HL-60/S4 (cell line): Measurements from ENCODE around the gene CLK3.
"Not testable (repeated sequence)": the region's sequence is repeated elsewhere in the genome, so short reads cannot be mapped to it uniquely, and the experiment has no call there.

Source experiments
- in situ Hi-C: fragments of 300-500 bp; cut with MboI; formaldehyde crosslinking; loops from 2 replicates; pipeline ENCODE4 v1.14.3; 2022; ENCODE audit warnings: low sequenced_read_pairs

CLK3 gene

DNA sequence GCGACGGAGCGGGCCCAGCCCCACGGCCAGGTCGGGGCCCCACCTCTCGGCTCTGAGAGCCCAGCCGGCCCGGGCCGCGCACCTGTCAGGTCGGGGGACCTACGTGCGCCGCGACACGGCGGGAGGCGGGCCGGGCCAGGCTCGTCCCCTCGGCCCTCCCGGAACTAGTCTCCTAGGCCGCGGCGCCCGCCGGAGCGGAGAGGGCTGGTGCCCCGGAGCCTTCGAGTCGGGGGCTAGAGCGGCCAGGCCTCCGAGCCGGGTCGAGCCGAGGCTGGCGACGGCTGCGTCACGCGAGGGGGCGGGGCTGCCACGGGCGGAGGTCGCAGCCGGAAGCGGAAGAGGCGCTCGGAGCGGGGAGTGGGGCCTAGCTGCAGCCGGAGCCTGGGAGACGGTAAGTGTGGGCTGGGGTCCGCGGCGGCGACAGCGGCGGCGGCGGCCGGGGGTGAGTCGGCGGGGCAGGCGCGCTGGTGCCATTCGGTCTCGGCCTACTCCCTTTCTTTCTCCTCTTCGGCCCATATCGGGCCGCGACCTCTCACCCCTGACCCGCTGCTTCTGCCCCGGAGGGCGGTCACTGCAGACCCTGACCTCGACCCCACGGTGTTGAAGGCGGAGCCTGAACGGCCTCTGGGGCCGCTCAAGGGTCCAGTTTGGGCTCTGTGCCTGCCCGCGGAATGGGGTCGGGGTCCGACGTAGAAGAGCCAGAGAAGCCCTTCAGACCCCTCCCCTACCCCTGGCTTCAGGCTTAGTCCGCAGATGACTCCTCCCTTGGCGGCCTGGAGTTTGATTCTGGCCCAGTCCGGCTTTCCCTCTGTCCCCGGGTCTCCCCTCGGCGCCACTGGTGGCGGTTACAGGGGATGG is at the start of gene CLK3:
CLK3 (plus strand) TSS at position 329 of the 858 bp plus-strand sequence. CDS start 3,361 bp downstream, outside the sequence.
- in situ Hi-C loops = no loop called here

DNA sequence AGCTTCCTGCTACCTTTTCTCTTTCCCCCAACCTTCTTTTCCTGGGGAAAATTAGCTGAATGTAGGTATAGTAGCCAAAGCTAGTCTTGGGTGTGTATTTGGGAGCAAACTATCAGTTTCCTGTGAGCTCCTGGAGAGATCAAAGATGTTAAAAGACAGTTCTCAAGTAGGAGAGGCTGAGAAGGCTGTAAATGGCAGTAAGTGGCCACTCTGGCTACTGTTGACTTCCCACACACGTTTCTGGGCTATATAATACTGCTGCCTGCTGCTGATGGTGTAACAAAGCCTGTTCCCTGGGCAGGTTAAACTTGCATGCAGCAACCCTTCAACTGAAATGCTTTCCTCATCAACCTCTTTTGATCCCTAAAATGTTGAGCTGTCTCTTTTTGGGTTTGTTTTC is 47.0 kb upstream of the CLK3 start:
- in situ Hi-C loops = no loop called here

DNA sequence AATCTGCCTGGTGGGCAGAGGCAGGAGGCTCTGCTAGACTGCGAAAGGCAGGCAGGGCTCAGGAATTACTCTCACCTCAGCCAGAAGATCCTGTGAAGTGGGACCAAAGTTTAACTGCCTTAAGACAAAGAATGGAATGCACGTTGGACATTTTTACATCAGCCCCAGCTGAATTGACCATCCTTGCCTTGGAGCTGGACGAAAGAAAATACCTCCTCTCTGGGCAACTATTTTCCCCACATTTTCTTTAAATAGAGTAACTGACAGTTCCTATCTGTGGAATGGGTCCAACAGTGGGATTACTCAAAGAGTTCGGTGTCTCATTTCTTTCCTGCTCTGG is 45.9 kb upstream of the CLK3 start:
- in situ Hi-C loops = no loop called here

DNA sequence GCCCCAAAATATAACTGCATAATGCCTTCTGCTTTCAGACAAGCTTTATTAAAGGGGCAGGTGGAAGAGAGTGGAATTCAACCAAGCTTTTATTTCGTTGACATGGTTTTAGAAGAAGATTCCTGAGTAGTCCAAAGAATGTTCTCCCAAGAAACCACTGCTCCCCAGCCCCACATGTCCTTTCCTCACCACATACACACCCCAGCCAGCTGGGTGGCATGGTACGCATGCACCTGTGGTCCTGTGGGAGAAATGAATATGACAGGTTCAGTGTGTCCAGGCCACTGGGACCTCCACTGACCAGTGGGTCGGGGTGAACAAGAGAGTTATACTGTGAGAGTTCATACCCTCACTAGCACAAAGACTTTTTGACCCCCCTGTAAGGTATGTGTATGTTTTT is 44.4 kb upstream of the CLK3 start:
- in situ Hi-C loops = no loop called here

DNA sequence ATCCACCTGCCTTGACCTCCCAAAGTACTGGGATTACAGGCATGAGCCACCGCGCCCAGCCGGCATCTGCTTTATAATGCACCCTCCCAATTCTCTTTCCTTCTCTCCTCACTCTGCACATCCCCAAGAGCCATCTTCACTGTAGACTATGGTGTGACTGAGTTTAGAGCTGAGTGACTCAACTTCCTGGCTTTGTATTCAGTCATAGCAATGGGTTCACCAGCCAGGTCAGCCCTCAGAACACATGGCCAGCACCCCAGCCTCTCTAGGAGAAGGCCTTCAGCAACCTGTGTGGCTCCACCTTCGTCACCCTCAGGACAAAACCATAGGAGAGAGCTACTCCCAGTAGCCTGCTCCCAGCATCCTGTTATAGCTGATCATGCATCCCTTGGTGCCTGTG is 41.6 kb upstream of the CLK3 start:
- in situ Hi-C loops = no loop called here

DNA sequence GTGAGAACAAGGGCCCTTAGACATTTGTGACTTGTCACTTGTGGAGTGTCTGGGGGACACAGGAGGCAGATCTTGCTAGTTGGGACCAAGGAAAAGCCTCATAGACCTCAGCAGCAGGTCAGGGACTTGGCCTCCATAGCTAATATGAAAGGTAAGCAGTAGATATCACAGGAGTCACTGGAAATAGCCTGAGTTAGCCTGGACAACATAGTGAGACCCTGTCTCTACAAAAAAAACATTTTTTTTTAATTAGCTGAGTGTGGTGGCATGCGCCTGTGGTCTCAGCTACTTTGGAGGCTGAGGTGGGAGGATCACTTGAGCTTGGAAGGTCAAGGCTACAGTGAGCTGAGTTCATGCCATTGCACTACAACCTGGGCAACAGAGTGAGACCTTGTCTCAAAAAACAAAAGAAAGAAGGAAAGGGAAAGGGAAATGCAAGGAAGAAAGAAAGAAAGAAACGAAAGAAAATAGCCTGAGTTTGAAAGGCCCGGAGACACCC is 37.1 kb upstream of the CLK3 start:
- in situ Hi-C loops = no loop called here

DNA sequence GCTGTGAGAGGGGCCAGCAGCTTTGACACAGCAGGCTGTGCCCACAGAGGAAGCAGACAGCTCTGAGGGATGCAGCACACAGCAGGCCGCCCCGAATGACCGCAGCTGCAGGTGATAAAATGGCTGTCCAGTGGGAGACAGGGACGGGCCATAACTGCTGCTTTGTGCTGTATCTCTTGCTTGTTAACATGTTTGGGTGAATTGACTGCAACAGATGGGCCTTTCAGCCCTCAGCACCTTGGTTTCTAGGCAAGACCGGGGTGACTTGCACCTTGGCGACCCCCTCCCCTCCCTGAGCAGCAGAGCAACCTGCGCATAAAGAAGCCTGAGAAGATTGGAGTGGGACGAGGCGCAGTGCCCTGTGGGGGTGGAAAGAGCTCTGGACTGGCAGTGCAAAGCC is 36.6 kb upstream of the CLK3 start:
- in situ Hi-C loops = no loop called here

DNA sequence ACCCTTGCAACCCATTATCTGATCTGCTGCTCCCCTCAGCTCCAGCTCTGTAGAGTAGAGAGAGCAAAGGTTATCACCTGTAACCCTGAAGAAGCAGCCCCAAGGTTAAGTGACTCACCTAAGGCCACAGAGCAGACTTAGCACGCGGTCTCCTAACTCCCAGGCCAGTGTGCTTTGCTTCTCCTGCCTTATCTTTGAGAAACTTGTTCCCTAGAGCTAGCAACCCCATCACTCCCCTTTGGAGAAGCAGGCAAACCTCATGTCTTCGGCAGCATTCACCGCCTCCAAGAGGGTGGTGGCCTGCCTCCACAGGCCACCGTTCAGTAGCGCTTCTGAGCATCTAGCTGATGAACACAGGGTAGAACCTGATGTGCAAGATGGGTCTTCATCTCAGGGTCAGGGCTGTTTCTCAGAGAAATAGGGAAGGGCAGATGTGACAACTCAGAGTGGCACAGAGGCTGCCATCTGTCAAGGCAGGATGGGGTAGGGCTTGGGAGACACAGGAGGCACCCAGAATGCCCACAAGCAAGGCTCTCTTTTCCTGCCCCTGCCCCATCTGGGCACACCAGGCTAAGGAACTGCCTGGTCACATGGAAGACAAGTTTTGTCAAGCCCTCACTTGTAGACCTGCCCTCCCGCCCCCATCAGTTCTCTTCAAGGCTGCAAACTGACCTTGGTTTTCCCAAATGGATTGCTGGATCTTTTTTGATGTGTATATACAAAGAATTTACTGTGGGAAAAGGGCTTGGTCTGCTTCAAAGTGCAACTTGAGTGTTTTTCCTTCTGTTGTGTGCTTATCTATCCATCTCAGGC is 34.9 kb upstream of the CLK3 start:
- in situ Hi-C loops = no loop called here

DNA sequence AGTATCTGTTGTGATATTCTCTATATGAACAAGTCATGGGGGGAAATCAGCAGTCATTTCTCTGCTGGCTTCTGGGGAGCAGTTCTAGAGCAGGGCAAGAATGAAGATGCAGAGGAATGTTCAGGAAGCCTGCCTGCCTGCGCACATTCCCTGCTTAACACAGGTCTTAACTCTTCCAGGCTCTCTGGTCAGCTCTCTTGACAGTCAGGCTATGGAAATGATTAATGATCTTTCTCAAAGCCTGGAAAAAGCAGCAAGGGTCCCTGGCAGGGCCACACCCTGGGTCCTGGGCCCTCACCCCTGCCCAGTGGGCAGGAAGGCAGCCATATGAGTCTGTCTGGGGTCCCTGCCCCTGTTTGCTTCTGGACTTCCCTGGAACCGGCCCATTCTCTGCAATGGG is 31.4 kb upstream of the CLK3 start:
- in situ Hi-C loops = no loop called here

DNA sequence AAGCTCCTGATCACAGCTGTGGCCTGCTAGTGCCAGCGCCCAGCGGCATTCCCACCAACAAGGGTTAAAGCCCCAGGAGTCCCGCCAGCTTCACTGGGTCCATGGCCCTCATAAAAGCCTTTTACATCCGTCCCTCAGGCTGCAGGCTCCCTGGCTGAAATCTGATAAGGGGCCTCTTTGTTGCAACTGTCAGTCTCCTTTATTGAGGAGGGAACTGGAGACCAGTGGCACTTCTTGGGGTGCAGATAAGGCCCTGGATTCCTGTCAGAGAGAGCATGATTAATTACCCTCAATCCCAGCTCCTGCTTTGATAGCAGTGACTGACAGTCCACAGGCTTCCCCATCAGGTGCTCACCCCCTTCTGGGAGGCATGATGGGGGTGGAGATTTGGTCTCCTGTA is 30.9 kb upstream of the CLK3 start:
- in situ Hi-C loops = no loop called here

DNA sequence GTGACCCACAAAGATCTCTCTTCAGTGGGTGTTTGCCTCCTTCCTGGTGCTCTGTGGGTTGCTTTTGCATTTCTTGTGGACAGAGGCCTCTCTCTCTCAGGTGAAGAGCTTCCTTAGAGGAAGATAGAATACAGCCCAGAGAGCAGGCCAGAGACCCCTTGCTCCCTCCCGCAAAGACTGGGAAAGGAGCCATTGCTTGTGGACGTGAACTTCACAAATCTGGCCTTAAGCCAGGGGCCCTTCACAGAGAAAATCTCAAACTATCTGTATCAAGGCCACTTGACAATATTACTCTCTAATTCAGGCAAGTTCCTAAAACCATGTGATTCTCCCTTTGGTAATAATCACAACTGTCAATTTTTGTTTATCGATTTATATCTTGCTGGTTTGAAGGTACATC is 30.4 kb upstream of the CLK3 start:
- in situ Hi-C loops = no loop called here

DNA sequence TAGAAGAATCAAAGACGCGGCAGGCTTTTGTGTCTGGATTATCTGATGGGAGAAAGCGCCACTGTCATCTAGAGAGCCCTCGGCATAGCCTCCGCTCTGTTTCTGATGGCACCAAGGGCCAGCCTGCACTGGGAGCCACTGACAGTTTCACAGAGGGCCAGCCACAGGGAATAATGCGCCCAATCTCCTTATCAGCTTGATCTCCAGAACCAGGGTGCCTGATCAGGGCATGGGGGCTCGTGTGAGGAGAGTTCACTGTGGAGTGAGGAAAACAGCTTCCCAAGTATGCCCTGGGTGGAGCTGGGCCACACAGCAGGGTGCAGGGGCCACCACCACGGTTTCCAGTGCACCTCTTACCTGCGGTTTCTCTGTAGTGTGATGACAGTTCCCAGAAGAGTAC is 29.8 kb upstream of the CLK3 start:
- in situ Hi-C loops = no loop called here

DNA sequence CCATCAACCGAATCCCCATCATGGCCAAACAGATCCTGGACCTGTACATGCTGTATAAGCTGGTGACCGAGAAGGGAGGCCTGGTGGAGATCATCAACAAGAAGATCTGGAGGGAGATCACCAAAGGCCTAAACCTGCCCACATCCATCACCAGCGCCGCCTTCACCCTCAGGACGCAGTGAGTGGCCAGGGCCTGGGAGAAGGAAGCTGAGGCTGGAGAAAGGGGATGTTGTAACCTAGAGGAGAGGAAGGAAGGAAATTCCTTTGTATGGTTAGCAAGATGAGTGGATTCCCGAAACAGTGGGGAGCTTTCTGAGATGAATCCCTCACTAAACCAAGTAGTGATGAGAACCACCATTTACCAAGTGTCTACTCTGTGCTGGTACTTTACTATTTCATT is 25.8 kb upstream of the CLK3 start:
- in situ Hi-C loops = no loop called here

DNA sequence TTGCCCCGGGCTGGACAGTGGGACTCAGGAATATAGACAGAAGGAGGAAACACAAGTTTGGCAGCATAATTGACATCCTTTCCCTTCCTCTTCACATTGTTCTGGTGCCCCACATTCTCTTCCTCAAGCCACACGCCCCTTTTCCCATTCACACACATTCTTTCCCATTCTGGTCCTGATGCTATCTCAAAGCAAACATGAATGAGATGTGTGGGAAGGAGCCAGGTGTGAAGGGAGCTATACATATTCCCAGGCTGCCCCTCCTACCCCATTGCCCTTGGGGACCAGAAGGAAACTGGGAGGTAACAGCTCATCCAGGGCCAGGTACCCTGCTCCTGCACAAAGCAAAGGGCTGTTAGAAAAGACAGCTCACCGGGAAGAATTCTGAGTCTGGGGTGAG is 23.4 kb upstream of the CLK3 start:
- in situ Hi-C loops = no loop called here

DNA sequence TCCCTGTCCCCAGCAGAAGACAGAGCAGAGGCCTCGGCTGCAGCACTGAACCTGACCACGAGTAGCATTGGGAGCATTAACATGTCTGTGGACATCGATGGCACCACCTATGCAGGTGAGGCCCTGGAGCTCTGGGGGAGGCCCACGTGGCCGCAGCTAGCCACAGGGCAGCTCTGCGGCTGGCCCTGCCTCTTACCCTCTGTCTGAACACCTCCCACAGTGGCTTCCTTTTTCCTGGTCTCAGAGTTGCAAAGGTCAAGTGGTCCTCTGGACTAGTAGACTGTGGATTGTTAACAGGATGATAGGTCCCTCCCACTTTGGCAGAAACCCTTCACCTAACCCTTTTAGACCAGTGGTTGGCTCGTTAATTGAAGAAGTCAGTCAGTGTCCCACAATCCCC is 22.5 kb upstream of the CLK3 start:
- in situ Hi-C loops = no loop called here

DNA sequence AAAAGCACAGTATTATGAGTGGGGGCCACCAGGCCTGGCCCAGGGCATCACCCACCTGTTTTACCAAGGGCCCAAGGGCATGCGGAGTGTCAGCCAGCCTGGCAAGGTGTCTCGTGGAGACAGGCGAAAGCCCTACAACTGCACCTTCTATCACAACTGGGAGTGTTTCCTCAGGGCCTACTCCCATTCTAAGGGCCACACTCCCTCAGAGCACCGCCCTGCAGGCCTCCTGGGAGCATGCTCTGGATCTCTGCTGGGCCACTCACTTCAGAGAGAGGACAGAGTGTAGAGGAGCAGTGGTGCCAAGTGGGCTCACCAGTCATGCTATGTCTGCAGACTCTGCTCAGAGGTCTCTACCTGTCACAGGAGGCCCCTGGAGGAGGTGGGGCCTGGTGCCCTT is 21.2 kb upstream of the CLK3 start:
- in situ Hi-C loops = no loop called here

DNA sequence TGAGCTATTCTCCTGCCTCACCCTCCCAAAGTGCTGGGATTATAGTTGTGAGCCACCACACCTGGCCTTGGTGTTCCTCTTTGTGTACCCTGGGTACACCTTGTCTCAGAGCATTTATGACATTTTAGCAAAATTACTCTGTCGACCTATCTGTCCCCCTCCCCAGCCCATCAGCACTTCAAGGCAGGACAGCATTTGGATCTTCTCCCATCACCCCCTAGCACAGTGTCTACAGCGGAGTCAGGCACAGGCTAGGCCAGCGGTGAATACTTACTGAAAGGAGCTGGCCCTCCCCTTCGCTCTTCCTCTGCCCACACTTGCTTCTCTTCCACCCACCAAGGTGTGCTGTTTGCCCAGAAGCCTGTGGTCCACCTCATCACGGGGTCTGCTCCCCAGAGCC is 20.4 kb upstream of the CLK3 start:
- in situ Hi-C loops = no loop called here

DNA sequence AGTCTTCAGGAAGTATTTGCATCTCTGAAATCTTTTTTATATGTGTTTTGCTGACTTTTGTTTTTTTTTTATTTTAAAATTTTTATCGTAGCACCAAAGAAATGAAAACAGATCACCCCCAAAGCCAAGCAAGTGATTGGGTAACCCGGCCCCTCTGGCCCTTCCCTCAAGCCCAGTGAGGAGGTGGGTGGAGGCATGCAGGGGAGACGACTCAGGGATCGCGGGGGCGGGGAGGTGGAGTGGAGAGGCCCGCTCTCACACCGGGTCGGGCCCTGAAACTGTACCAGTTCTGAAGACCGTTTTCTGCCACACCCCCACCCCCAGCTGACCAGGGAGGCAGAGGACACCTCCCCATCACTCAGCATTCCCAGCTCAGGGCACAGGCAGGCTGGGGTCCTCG is 18.9 kb upstream of the CLK3 start:
- in situ Hi-C loops = not testable (repeated sequence)

DNA sequence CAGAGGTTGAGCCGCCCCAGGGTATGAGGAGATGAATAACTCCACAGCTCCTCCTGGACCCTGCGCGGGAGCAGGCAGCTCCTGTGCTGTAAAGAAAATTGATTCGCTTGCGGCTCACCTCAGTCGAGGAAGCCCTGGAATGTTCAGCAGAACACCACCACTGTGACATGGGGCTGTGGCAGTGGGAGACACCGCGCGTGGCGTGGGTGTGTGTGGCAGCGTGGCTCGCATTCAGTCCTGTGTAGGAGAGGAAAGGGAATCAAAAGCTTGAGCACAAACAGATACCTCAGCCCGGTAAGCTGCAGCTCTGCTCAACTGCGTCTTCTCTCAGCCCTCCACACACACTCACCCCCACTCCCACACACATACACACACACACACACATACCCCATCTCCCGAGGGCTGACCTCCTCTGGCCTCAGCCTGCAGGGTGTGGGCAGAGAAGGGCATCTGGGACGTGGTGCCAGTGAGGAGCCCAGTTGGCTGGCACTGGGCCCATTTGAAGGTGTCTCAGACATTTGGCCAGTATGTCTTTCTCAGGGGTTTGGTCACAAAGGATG is 18.4 kb upstream of the CLK3 start:
- in situ Hi-C loops = not testable (repeated sequence)

DNA sequence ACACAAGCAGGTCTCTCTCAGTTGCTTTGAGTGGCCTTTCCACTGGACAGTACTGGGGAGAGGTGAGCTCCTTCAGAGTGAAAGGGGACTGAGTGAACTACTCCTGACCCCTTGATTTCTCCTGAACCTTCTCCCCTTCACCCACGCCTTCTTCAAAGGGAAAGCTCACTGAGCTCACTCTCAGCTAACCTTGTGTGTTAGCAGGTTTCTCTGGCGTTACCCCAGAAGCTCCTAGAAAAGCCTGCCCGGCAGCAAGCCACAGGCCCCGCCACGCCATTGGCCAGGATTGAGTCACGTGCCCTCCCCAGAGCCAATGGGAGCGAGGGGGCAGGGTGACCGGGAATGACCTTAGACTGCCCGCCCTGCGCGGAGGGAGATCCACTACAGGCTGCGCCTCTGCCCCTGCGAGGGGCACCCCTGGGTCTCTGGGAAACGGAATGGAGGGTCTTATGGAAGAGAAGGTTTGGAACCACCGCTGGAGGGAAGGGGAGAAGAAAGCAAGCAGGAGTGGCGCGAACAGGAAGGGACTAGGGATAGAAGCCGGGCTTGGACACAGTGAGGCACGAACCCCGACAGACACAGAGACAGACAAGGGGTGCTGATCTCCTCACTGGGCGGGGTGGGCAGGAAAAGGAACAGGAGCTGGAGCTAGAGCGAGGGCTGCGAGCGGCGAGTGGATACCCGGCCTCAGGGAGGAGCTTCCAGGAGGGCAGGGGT is 17.4 kb upstream of the CLK3 start:
- in situ Hi-C loops = no loop called here

DNA sequence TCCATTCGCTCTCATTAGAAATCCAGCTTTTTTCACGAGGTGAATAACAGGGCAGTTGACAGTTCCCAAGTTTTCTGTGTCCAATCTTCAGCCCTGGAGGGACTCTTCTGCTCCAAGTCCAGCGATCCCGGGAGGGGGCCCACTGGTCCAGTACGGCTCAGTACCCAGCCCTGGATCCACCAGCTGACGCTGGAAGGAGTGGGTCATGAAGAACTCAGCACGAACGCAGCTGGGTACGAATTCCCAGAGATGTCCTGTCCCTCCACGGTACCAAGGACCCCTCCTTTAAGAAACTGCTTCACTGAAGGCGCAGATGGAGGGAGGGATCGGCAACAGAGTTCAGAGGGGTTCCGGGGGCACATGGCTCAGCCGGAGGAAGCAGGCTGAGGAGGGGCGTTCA is 16.5 kb upstream of the CLK3 start:
- in situ Hi-C loops = no loop called here
